ENCODE measurements around the gene TSEN34.
"Not testable (repeated sequence)": the region's sequence is repeated elsewhere in the genome, so short reads cannot be mapped to it uniquely, and the experiment has no call there.

TSEN34 gene

DNA sequence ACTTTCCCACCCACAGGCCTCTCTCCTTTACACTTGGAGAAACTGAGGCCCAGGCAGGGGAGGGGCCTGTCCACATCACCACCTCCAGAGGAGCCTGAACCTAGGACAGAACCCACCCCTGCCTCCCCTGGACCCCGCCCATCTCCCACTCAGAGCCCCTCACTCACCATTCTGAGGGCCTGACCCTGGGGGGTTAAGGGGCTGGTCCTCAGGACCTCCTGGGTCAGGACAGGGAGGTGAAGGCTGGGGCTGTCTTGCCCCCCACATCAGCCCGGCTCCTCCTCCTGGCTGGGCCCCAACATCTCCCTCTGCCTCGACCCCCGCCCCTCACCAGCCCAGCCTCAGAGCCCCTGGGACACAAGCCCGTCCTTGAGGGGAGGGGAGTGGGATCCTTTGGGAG, 28.6 kb downstream of the TSEN34 start:
- H3K4me3 ChIP-seq (ENCODE audit: low read depth, low read length); CTCF ChIA-PET; H3K27ac ChIP-seq (ENCODE audit: extremely low read depth, low read depth, low read length); H3K4me1 ChIP-seq (ENCODE audit: control insufficient read depth, insufficient read depth, low read length); POLR2A ChIA-PET; H3K9me3 ChIP-seq (ENCODE audit: control insufficient read depth, insufficient read depth, low read depth, low read length): not testable (repeated sequence)
- peak; percentile 91 for TF ChIP-seq GLIS1 (tag by site-specific recombination; IDR thresholded peaks at IDR 0.05)
- H3K36me3 ChIP-seq (ENCODE audit: control insufficient read depth in 2 of 2, insufficient read depth in 1 of 2, low read length in 2 of 2) = peaks cover 0 to 13% of the 10 kb centered on the region in 2 experiments; a peak in 2 of 3 replicates

DNA sequence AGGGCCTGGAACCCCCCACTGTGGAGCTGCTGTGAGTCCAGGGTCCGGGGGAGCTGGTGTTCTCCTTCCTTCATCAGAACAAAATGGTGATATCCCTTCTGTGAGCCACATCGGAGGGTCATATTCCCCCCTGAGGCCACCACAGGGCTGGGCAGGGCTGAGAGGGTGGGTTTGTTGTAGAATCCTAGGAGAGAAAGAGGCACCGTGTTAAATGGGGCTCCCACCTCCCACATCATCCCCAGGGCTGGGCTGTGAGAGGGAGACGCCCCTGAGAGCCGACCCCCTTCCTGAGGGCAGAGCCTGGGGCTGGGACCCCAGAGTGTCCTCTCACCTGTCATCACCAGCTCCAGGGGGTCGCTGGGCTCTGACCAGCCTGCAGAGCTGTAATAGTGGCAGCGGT, 30.8 kb downstream of the TSEN34 start:
- TF ChIP-seq GLIS1 (tag by site-specific recombination; IDR thresholded peaks at IDR 0.05) = 0 out of 2 replicates have a peak, but pooled peaks have one; percentile 4
- POLR2A ChIA-PET = interaction anchor here (0.5 kb wide), 1 partner anchor 8 kb away, joined by 5 read pairs; no protein-coding TSS in a partner anchor
- H3K4me3 ChIP-seq (ENCODE audit: low read depth, low read length); CTCF ChIA-PET; H3K27ac ChIP-seq (ENCODE audit: extremely low read depth, low read depth, low read length); H3K4me1 ChIP-seq (ENCODE audit: control insufficient read depth, insufficient read depth, low read length); H3K9me3 ChIP-seq (ENCODE audit: control insufficient read depth, insufficient read depth, low read depth, low read length): not testable (repeated sequence)
- H3K36me3 ChIP-seq (ENCODE audit: control insufficient read depth in 2 of 2, insufficient read depth in 1 of 2, low read length in 2 of 2) = peaks cover 0 to 13% of the 10 kb centered on the region in 2 experiments; a peak in 1 of 3 replicates

DNA sequence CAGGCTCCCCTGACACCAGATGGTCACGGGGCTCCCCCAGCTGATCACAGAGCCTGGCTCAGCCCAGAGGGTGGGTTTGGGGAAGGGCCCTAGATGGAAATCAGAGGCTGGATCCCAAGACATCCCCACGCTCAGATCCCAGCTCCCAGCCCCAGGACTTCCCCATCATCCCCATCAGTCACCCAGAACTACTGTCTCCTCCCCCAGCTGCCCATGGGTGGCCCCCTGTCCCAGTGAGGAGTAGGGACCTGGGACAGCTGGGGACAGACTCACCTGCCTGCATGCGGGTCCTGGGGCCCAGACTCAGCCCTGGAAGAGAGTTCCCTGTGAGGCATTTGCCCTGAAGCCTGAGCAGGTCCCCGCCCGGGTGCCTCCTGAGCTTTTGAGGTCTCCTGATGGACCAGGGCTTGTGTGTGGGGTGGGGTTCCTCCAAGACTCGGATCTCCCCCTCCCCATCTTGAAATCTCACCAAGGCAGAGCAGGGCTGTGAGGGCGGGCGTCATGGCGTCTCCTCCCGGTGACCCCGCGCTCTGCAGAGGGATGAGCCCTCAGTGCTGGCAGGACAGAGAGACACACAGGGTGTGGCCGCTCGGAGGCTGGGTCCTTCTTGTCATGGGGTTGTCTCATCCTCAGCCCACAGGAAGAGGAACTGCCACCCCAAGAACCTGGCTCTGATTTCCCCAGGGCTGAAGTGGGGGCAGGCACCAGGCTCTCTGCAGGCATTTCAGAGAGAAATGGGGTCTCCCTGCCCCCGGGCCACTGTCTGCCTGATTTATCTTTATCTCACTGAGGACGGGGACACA, 31.6 kb downstream of the TSEN34 start, which contains the start of gene LILRB3:
TSS of gene LILRB3 (minus strand) at position 534 of the 803 bp plus-strand sequence. CDS start at position 503, 31 bp downstream.
- CTCF ChIA-PET; H3K4me3 ChIP-seq (ENCODE audit: low read depth, low read length); H3K9me3 ChIP-seq (ENCODE audit: control insufficient read depth, insufficient read depth, low read depth, low read length); H3K27ac ChIP-seq (ENCODE audit: extremely low read depth, low read depth, low read length); H3K4me1 ChIP-seq (ENCODE audit: control insufficient read depth, insufficient read depth, low read length): not testable (repeated sequence)
- POLR2A ChIA-PET = interaction anchor here (0.5 kb wide), 1 partner anchor 9 kb away, joined by 5 read pairs; no protein-coding TSS in a partner anchor
- peaks cover 0 to 13% of the 10 kb centered on the region in 2 experiments; a peak in 2 of 3 replicates for H3K36me3 ChIP-seq (ENCODE audit: control insufficient read depth in 2 of 2, insufficient read depth in 1 of 2, low read length in 2 of 2)

DNA sequence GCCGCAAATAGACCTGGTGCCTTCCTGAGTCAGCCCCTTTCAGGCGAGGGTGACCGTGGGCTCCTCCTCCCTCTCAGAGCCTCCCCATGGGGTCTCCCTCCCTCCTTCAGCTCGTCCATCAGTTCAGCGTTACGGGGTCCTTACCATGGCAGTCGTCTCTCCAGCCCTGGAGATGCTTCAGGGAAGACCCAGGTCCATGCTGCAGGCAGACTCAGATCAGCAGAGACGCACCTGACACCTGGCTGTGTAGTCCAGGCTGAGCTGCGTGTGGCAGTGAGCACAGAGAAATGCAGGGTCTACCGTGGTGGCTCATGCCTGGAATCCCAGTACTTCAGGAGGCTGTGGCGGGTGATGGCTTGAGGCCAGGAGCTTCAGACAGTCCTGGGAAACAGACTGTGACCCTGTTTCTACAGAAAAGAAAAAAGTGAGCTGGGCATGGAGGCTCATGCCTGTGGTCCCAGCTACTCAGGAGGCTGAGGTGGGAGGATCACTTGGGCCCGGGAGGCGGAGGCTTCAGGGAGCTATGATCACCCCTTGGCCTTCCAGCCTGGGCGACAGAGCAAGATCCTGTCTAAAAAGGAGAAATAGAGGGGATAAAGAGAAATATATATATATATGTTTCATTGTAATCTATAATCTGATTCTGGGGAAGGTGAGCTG, 32.3 kb downstream of the TSEN34 start:
- POLR2A ChIA-PET = interaction anchor here (0.9 kb wide), 1 partner anchor 13 kb away, joined by 3 read pairs; no protein-coding TSS in a partner anchor
- CTCF ChIA-PET; H3K27ac ChIP-seq (ENCODE audit: extremely low read depth, low read depth, low read length); H3K9me3 ChIP-seq (ENCODE audit: control insufficient read depth, insufficient read depth, low read depth, low read length); H3K4me3 ChIP-seq (ENCODE audit: low read depth, low read length); H3K36me3 ChIP-seq (ENCODE audit: control insufficient read depth in 2 of 2, insufficient read depth in 1 of 2, low read length in 2 of 2); H3K4me1 ChIP-seq (ENCODE audit: control insufficient read depth, insufficient read depth, low read length): not testable (repeated sequence)

DNA sequence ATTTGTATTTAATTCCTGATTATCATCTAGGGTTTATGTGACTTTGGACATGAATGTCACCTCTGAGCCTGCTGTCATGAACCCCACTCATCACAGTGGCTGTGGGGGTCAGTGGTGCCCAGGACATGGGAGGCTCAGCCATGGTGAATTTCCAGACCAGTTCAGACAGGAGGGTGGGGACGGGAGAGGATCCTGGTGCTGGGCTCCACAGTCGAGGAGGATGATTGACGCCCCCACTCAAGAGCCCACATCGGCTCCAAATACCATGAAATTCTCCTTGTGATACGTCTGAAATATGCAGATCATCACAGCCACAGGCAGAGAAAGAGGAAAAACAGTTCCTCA, 32.8 kb downstream of the TSEN34 start:
- H3K4me3 ChIP-seq (ENCODE audit: low read depth, low read length); CTCF ChIA-PET; H3K27ac ChIP-seq (ENCODE audit: extremely low read depth, low read depth, low read length); H3K36me3 ChIP-seq (ENCODE audit: control insufficient read depth in 2 of 2, insufficient read depth in 1 of 2, low read length in 2 of 2); H3K9me3 ChIP-seq (ENCODE audit: control insufficient read depth, insufficient read depth, low read depth, low read length); H3K4me1 ChIP-seq (ENCODE audit: control insufficient read depth, insufficient read depth, low read length): not testable (repeated sequence)
- POLR2A ChIA-PET = interaction anchor here (0.9 kb wide), 1 partner anchor 14 kb away, joined by 3 read pairs; no protein-coding TSS in a partner anchor

DNA sequence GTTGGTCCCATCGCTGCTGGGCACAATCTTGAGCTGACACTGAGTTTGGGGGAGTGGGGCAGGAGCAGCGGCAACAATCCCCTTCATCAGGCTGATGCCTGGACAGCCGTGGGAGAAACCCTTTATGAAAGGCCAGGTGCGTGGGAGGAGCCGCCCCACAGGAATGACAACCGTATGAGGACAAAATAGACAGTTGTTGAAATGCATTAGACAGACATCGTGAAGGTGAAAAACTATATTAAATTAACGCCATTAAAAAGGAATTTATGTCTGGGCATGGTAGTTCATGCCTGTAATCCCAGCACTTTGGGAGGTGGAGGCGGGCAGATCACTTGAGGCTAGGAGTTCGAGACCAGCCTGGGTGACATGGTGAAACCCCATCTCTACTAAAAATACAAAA, 33.5 kb downstream of the TSEN34 start:
- H3K4me1 ChIP-seq (ENCODE audit: control insufficient read depth, insufficient read depth, low read length); H3K36me3 ChIP-seq (ENCODE audit: control insufficient read depth in 2 of 2, insufficient read depth in 1 of 2, low read length in 2 of 2); POLR2A ChIA-PET; H3K27ac ChIP-seq (ENCODE audit: extremely low read depth, low read depth, low read length); H3K9me3 ChIP-seq (ENCODE audit: control insufficient read depth, insufficient read depth, low read depth, low read length); H3K4me3 ChIP-seq (ENCODE audit: low read depth, low read length): not testable (repeated sequence)
- TF ChIP-seq EGR2 (tag by site-specific recombination; IDR thresholded peaks at IDR 0.05; ENCODE audit: low read depth) = peak; percentile 55; the same call in 1 of the 2 replicates
- CTCF ChIA-PET = interaction anchor here (0.6 to 1.2 kb wide), 2 partner anchors 12 to 41 kb away, joined by 4 to 6 read pairs; no protein-coding TSS in a partner anchor

DNA sequence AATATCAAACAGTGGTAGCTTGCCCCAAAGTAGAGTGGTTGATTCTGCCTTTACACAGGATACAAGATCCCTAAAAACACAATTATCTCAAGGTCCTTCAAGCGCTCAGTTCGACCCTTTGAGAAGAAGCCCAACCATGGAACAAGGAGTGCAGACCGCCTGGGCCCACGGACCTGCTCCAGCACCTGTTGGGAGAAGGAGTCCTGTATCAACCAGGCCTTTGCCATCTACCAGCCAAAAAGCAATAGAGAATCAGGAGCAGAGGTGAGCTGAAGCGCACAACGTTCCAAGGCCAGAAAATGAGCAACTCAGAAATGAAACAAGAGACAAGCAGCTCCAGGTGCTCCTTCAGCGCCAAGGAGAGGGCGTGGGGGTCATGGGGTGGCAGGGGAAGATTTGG, 38.0 kb downstream of the TSEN34 start:
- POLR2A ChIA-PET = interaction anchor here (0.7 to 0.9 kb wide), 2 partner anchors 28 to 37 kb away, joined by 3 read pairs; partner anchors contain the start of gene RPS9

More for the DNA sequence above, 38.0 kb downstream of the TSEN34 start:
- Histone ChIP-seq H3K9me3 (ENCODE audit: control insufficient read depth, insufficient read depth, low read depth, low read length) (no peaks in the 10 kb centered on the region), H3K36me3 (ENCODE audit: control insufficient read depth in 2 of 2, insufficient read depth in 1 of 2, low read length in 2 of 2) (no peaks in the 10 kb centered on the region; a peak in 1 of 3 replicates), H3K27ac (ENCODE audit: extremely low read depth, low read depth, low read length) (no peak overlapping the region), H3K4me1 (ENCODE audit: control insufficient read depth, insufficient read depth, low read length) (peaks cover 2% of the 10 kb centered on the region; the same call in 1 of the 2 replicates), H3K4me3 (ENCODE audit: low read depth, low read length) (no peak overlapping the region)
- TF ChIP-seq ZNF426 (tag by site-specific recombination; IDR thresholded peaks at IDR 0.05) (no peak), ZNF473 (tag by site-specific recombination; IDR thresholded peaks at IDR 0.05) (no peak), ZNF600 (tag by site-specific recombination; IDR thresholded peaks at IDR 0.05) (no peak), ZNF596 (tag by site-specific recombination; IDR thresholded peaks at IDR 0.05) (no peak), ZNF747 (tag by site-specific recombination; IDR thresholded peaks at IDR 0.05) (no peak), HOXA7 (CRISPR knock-in tag; IDR thresholded peaks at IDR 0.05; ENCODE audit: borderline replicate concordance) (no peak)
- TF ChIP-seq, protein P1, sequence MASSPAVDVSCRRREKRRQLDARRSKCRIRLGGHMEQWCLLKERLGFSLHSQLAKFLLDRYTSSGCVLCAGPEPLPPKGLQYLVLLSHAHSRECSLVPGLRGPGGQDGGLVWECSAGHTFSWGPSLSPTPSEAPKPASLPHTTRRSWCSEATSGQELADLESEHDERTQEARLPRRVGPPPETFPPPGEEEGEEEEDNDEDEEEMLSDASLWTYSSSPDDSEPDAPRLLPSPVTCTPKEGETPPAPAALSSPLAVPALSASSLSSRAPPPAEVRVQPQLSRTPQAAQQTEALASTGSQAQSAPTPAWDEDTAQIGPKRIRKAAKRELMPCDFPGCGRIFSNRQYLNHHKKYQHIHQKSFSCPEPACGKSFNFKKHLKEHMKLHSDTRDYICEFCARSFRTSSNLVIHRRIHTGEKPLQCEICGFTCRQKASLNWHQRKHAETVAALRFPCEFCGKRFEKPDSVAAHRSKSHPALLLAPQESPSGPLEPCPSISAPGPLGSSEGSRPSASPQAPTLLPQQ (tag by site-specific recombination; IDR thresholded peaks at IDR 0.05) = no peak
- CTCF ChIA-PET = interaction anchor here (0.7 kb wide), 1 partner anchor 56 kb away, joined by 3 read pairs; the partner anchor contains the start of gene TMC4

Data from HEK293 (cell line).